Tibial artery (tissue), 4 donors: ENCODE data around the gene HPSE2.

Experiments
- DNase-seq, 2 donors: peaks; one replicate each; pipeline ENCODE4 v3.0.0-alpha.2; 2019
- H3K27ac ChIP-seq, 2 donors: fragments of 200-600 bp; sonication (generic) in 1 of 2; 1 replicate in 1 of 2; 2 replicates in 1 of 2; pipeline ENCODE4 v1.5.1; 2018 to 2019; ENCODE audit warnings: mild to moderate bottlenecking in 1 of 2
- H3K27me3 ChIP-seq, 2 donors: fragments of 200-600 bp; sonication (generic) in 1 of 2; one replicate each; pipeline versions ENCODE4 v1.5.1 to v1.6.0; 2016 to 2019
- H3K36me3 ChIP-seq, 3 donors: fragments of 200-600 bp; sonication (generic) in 2 of 3; one replicate each; pipeline ENCODE4 v1.5.1; 2016 to 2019; ENCODE audit warnings: mild to moderate bottlenecking in 2 of 3
- H3K4me1 ChIP-seq, 4 donors: fragments of 200-600 bp; sonication (generic) in 2 of 4; 1 replicate in 3 of 4; 2 replicates in 1 of 4; pipeline ENCODE4 v1.5.1; 2016 to 2019
- H3K4me3 ChIP-seq, 2 donors: fragments of 200-600 bp; sonication (generic) in 1 of 2; 1 replicate in 1 of 2; 2 replicates in 1 of 2; pipeline ENCODE4 v1.5.1; 2018 to 2019; ENCODE audit warnings: mild to moderate bottlenecking in 2 of 2
- H3K9me3 ChIP-seq, 3 donors: fragments of 200-600 bp; sonication (generic) in 1 of 3; one replicate each; pipeline ENCODE4 v1.5.1; 2016 to 2019
- intact Hi-C: fragments of 100-400 bp; cut with DNase I; formaldehyde crosslinking; loops from one replicate; pipeline ENCODE4 v1.15.0; 2023; ENCODE audit warnings: low total_unique reads
- TF ChIP-seq, protein P1 (sequence below), 2 experiments: fragments of 200-600 bp in 1 of 2; fragments of 450-650 bp in 1 of 2; IDR thresholded peaks; one replicate each; pipeline ENCODE4 v1.5.1; 2017 to 2019; ENCODE audit warnings: antibody characterized with exemption in 2 of 2, mild to moderate bottlenecking in 1 of 2, moderate library complexity in 1 of 2

Gene HPSE2

DNA sequence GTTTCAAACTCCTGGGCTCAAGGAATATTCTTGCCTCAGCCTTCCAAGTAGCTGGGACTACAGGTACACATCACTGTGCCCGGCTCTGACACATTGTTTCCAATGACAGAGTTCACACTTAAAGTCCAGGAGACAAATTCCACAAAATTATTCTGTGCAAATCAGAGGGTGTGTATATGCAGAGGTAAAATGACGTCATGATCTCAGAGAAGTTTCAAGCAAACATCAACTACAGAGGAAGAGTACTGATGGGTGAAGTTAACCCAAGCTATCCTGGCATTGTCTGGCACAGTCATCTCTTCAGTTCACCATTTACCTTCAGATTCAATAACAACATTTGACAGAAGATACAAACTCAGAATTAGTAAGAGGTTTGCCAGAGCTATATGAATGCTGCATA, 388.9 kb downstream of the HPSE2 start:
- no peak for DNase-seq
- H3K4me3 ChIP-seq, result no peak overlapping the region
- intact Hi-C loops, result no loop called here
- H3K27ac ChIP-seq, result no peak overlapping the region
- TF ChIP-seq, protein P1, sequence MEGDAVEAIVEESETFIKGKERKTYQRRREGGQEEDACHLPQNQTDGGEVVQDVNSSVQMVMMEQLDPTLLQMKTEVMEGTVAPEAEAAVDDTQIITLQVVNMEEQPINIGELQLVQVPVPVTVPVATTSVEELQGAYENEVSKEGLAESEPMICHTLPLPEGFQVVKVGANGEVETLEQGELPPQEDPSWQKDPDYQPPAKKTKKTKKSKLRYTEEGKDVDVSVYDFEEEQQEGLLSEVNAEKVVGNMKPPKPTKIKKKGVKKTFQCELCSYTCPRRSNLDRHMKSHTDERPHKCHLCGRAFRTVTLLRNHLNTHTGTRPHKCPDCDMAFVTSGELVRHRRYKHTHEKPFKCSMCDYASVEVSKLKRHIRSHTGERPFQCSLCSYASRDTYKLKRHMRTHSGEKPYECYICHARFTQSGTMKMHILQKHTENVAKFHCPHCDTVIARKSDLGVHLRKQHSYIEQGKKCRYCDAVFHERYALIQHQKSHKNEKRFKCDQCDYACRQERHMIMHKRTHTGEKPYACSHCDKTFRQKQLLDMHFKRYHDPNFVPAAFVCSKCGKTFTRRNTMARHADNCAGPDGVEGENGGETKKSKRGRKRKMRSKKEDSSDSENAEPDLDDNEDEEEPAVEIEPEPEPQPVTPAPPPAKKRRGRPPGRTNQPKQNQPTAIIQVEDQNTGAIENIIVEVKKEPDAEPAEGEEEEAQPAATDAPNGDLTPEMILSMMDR (IDR thresholded peaks at IDR 0.05), result no peak
- no peaks in the 10 kb centered on the region for H3K27me3 ChIP-seq
- no peaks in the 10 kb centered on the region for H3K4me1 ChIP-seq
- H3K9me3 ChIP-seq, result no peaks in the 10 kb centered on the region
- H3K36me3 ChIP-seq, result no peaks in the 10 kb centered on the region

- Histone ChIP-seq H3K27ac (no peak overlapping the region), H3K36me3 (no peaks in the 10 kb centered on the region), H3K27me3 (no peaks in the 10 kb centered on the region), H3K4me1 (no peaks in the 10 kb centered on the region), H3K9me3 (no peaks in the 10 kb centered on the region), H3K4me3 (no peak overlapping the region)
- no peak for DNase-seq
- TF ChIP-seq, protein P1 (IDR thresholded peaks at IDR 0.05), result no peak
- intact Hi-C loops, result no loop called here
These were observed 402.1 kb downstream of the HPSE2 start for GRCh38 chr10:98833542-98833941.

DNA sequence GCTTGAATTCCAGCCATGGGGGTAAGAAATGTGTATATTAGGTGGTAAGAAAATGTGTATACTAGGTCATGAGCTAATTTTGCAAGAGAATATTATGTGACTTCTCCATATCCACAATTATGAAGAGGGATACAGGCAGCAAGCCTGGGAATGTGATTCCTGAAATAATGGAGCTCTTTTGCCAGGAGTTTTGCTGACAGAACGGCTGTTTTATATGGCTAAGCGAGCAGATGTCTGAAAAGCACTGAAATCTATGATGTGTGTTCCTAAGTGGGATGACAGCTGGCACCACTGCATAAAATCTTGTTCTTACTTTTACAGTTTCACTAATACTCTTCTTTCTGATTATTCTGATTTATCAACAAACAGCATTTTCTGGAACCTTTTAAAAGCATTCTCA, 402.9 kb downstream of the HPSE2 start:
- Histone ChIP-seq H3K4me1 (no peaks in the 10 kb centered on the region), H3K9me3 (no peaks in the 10 kb centered on the region), H3K27me3 (no peaks in the 10 kb centered on the region), H3K27ac (no peak overlapping the region), H3K4me3 (no peak overlapping the region), H3K36me3 (no peaks in the 10 kb centered on the region)
- TF ChIP-seq, protein P1 (IDR thresholded peaks at IDR 0.05), result no peak
- DNase-seq, result no peak
- intact Hi-C loops, result no loop called here

- DNase-seq, result no peak
- intact Hi-C loops, result no loop called here
These were observed 403.5 kb downstream of the HPSE2 start for GRCh38 chr10:98832196-98832595.

GRCh38 chr10:98831391-98831790, 404.3 kb downstream of the HPSE2 start:
- DNase-seq, result no peak
- Histone ChIP-seq H3K4me3 (no peak overlapping the region), H3K4me1 (no peaks in the 10 kb centered on the region), H3K9me3 (no peaks in the 10 kb centered on the region), H3K36me3 (no peaks in the 10 kb centered on the region), H3K27me3 (no peaks in the 10 kb centered on the region), H3K27ac (no peak overlapping the region)
- TF ChIP-seq, protein P1 (IDR thresholded peaks at IDR 0.05), result no peak
- intact Hi-C loops, result no loop called here

More at GRCh38 chr10:98832196-98832595, 403.5 kb downstream of the HPSE2 start:
- TF ChIP-seq, protein P1 (IDR thresholded peaks at IDR 0.05), result no peak
- H3K4me1 ChIP-seq, result no peaks in the 10 kb centered on the region
- H3K27me3 ChIP-seq, result no peaks in the 10 kb centered on the region
- H3K4me3 ChIP-seq, result no peak overlapping the region
- no peak overlapping the region for H3K27ac ChIP-seq
- H3K9me3 ChIP-seq, result no peaks in the 10 kb centered on the region
- H3K36me3 ChIP-seq, result no peaks in the 10 kb centered on the region

DNA sequence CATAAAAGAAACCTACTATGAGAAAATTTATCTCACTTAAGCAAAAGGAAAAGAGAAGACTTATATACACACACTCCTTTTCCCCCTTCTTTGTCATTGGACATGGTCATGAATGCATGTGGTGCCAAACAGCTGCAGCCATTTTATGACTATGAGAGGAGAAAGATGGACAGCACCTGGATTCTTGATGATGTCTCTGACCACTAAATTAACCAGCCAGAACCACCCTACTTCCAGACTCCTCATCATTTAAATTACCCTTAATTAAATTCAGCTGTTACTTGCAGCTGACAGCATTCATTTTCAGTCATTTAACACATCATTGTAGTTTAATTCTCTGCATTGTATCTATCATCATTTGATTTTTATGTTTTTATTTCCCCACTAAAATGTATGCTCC, 409.9 kb downstream of the HPSE2 start:
- H3K4me1 ChIP-seq, result no peaks in the 10 kb centered on the region
- TF ChIP-seq, protein P1 (IDR thresholded peaks at IDR 0.05), result no peak

More for the DNA sequence above, 409.9 kb downstream of the HPSE2 start:
- Histone ChIP-seq H3K9me3 (no peaks in the 10 kb centered on the region), H3K27me3 (no peaks in the 10 kb centered on the region), H3K36me3 (no peaks in the 10 kb centered on the region), H3K27ac (no peak overlapping the region), H3K4me3 (no peak overlapping the region)
- no peak for DNase-seq
- intact Hi-C loops, result no loop called here
